KBM-7 (cell line): Measurements from ENCODE around the gene RAB44.

ENCODE experiments used
- DNase-seq: peaks from one replicate; pipeline ENCODE4 v3.0.0-alpha.2; 2015
- in situ Hi-C: fragments of 300-500 bp; cut with MboI; formaldehyde crosslinking; loops from 2 replicates; pipeline ENCODE4 v1.14.3; 2020; ENCODE audit warnings: low sequenced_read_pairs, low pct_unique_long_range_greater_than_20kb, mixed read lengths

The RAB44 gene

DNA sequence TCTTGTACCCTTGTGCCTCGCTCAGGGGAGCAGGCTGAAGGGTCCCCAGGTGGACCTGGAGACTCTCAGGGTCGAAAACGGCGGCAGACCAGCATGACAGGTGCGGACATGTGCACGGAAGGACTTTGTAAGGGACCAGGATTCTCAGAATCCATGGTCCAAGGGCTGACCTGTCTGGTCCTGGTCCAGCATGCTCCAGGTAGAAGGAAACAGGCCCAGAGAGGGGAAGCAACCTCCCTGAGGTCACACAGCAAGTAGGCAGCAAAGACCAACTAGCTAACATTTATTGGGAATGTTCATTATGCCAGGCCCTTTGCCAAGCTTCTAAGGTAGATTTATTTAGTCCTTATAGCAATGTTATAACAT lies 13.2 kb upstream of the RAB44 start:
- DNase-seq, result peak; percentile 58
- in situ Hi-C loops, result loop anchor here (10.0 kb wide), 1 partner anchor 60 kb away; no protein-coding TSS in a partner anchor

GRCh38 chr6:36685166-36685924 lies 12.3 kb upstream of the RAB44 start:
- in situ Hi-C loops, result loop anchor here (10.0 kb wide), 1 partner anchor 61 kb away; no protein-coding TSS in a partner anchor
- DNase-seq, result peak; percentile 72

GRCh38 chr6:36685926-36686667 lies 11.5 kb upstream of the RAB44 start:
- peak; percentile 74 for DNase-seq
- in situ Hi-C loops, result loop anchor here (10.0 kb wide), 1 partner anchor 61 kb away; no protein-coding TSS in a partner anchor

DNA sequence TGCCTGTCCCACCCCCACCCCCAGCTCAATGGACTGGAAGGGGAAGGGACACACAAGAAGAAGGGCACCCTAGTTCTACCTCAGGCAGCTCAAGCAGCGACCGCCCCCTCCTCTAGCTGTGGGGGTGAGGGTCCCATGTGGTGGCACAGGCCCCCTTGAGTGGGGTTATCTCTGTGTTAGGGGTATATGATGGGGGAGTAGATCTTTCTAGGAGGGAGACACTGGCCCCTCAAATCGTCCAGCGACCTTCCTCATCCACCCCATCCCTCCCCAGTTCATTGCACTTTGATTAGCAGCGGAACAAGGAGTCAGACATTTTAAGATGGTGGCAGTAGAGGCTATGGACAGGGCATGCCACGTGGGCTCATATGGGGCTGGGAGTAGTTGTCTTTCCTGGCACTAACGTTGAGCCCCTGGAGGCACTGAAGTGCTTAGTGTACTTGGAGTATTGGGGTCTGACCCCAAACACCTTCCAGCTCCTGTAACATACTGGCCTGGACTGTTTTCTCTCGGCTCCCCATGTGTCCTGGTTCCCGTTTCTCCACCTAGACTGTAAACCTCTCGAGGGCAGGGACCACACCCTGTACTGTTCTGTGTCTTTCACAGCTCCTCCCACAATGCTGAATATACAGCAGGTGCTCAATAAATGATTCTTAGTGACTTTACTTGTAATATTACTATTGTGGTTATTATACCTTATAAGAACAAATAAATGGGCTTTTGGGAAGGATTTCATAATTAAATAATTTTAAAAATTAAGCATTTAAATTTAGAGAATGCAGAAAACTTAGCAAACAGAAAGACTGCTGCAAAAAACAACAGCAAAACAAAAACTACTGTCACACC lies 10.7 kb upstream of the RAB44 start:
- in situ Hi-C loops, result loop anchor here (10.0 kb wide), 1 partner anchor 62 kb away; no protein-coding TSS in a partner anchor

DNA sequence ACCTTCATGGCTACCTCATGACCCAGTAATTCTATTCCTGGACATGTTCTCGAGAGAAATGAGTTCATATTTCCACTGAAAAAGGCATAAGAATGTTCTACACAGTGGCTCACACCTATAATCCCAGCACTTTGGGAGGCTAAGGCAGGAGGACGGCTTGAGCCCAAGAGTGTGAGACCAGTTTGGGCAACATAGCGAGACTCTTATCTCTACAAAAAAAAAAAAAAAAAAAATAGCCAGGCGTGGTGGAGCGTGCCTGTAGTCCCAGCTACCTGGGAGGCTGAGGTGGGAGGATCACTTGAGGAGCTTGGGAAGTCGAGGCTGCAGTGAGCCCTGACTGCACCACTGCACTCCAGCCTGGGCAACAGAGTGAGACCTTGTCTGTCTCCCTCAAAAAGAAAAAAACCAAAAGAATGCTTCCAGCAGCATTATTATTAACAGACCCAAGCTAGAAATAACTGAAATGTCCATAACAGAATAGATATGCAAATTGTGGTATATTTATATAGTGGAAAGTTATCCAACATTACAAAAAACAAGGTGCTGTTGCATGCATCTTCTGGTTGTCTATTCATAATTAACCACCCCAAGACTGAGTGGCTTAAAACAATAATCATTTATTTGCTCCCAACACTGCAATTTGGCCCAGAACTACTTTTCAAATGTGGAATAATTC lies 9.4 kb upstream of the RAB44 start:
- DNase-seq, result peak; percentile 90
- in situ Hi-C loops, result loop anchor here (10.0 kb wide), 1 partner anchor 63 kb away; no protein-coding TSS in a partner anchor

More for the DNA sequence above, 10.7 kb upstream of the RAB44 start:
- DNase-seq, result peak; percentile 68

DNA sequence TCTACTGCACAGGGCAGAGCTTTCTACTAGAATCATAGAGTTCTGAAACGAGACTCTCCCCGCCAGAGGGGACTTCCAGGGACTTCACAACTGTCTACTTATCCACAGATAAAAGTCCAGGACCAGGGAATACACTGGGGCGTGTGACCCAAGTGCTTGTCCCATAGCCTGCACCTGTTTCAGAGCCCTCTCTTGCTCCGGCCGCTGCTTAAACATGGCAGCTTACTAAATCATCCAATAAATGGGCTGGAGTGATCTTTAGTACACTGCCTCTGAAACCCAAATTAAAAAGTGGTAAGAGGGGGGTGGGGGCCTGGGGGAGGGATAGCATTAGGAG lies 8.9 kb upstream of the RAB44 start:
- in situ Hi-C loops, result loop anchor here (10.0 kb wide), 1 partner anchor 64 kb away; no protein-coding TSS in a partner anchor
- no peak for DNase-seq

DNA sequence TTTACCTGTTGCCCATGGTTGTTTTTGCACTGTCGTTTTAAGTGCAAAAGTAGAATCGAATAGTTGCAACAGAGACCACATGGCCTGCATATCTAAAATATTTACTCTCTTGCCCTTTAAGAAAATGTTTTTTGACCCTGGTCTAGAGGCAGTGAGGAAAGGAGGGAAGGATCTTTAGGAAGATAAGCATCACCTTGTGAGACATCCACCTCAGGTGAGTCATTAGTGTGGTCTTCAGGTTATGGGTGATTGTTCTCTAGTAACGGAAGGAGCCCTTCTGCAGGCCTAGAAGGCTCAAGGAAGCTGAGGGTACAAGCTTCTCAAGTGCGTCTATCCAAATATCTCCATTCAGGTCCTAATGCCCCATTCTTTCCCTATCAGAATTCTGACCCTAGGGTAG lies 6.6 kb upstream of the RAB44 start:
- in situ Hi-C loops, result no loop called here
- DNase-seq, result no peak

GRCh38 chr6:36691612-36692011 lies 6.0 kb upstream of the RAB44 start:
- in situ Hi-C loops, result no loop called here
- no peak for DNase-seq

GRCh38 chr6:36692220-36692619 lies 5.4 kb upstream of the RAB44 start:
- DNase-seq, result peak; percentile 88
- in situ Hi-C loops, result no loop called here

DNA sequence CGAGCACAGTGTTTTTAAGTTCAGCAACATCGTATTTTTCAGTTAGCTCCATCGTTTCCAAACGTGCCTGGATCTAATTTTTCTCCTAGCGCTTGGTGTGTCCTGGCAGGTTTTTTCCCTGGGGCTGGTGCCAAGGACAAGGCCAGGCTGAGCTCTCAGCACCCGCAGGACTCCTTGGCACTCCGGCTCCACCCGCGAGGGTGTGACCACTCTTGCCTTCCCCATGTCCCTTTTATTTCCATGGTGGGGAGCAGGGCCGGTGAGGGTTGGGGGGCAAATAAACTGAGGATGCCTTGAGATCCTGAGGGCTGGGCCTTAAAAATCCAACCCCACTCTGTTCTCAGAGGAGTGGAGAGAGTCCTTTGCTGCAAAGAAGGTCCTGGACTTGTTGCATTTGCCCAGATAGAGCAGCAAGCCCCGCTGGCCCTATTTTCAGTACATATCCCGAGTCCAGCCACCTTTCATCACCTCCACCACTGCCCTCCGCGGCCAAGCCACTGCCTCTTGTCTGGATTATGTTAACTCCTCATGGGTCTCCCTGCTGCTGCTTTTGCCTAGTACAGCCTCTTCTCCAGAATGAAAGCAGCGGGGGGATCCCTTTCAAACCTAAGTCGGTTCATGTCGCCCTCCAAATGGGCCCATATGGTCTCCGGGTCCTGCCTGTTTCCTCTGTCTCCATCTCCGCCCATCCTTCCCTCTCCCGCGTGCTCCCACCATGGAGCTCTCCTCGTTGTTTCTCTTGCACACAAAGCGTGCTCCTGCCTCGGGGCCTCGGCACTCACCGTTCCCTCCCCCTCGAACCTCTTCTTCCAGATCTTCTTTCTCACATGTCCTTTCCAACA lies 4.5 kb upstream of the RAB44 start:
- no peak for DNase-seq
- in situ Hi-C loops, result no loop called here

DNA sequence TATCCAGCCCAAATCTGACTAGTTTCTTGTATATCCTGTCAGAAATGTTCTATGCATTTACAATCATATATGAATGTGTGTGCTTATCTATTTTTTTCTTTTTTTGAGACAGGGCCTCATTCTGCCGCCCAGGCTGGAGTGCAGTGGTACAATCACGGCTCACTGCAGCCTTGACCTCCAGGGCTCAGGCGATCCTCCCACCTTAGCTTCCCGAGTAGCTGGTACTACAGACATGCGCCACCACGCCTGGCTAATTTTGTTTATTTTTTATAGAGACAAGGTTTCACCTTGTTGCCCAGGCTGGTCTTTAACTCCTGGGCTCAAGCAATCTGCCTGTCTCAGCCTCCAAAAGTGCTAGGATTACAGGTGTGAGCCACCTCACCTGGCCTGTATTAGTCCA lies 3.0 kb upstream of the RAB44 start:
- in situ Hi-C loops, result no loop called here
- no peak for DNase-seq

- DNase-seq, result no peak
- in situ Hi-C loops, result no loop called here
These were observed 2.2 kb upstream of the RAB44 start for GRCh38 chr6:36695414-36695813.

GRCh38 chr6:36698196-36698595 lies 570 bp downstream of the RAB44 start:
- in situ Hi-C loops, result no loop called here
- no peak for DNase-seq

- DNase-seq, result no peak
- in situ Hi-C loops, result no loop called here
These were observed 1.2 kb downstream of the RAB44 start for GRCh38 chr6:36698871-36699271.

DNA sequence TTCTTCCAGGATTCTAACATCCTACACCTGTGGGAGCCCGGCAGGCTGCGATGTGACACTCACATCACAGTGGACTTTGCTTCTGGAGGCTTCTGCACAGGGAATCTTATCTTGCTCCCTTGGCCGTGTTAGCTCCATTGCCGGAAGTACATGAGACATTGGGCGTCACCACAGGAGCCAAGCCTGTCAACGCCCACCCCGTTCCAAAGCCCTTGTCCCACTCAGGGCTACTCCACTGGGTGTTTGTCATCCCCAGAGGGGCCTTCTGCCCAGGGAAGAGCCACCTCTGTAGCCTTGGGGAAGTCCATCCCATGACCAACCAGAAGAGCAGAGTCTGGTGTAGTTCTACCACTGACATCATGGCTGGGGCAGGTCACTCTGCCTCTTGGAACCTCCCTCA lies 1.7 kb downstream of the RAB44 start:
- in situ Hi-C loops, result no loop called here
- DNase-seq, result no peak

DNA sequence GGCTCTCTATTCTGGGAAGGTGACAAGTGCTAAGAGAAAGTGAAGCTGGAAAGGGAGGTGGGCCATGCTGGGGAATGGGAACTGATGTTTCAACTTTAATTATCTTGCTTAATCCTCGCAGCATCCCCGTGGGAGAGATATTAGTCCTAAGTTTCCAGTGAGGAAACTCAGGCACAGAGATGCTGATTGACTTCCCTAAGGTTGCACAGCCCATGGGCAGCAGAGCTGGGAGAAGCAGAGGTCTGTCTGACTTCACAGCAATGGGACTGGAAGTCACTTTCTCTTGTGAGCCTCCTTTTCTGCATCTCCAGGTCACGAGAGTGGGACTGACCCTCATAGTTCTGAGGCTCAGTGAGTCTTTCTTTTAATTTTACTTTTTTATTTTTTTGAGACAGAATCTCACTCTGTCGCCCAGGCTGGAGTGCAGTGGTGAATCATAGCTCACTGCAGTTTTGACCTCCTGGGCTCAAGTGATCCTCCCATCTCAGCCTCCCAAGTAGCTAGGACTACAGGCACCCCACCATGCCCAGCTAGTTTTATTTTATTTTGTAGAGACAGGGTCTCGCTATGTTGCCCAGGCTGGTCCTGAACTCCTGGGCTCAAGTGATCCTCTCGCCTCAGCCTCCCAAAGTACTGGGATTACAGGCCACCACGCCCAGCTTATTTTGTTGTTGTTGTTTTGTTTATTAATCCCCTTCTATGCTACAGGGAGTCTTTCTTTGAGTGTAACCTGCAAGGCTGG lies 2.6 kb downstream of the RAB44 start:
- DNase-seq, result no peak
- in situ Hi-C loops, result no loop called here

DNA sequence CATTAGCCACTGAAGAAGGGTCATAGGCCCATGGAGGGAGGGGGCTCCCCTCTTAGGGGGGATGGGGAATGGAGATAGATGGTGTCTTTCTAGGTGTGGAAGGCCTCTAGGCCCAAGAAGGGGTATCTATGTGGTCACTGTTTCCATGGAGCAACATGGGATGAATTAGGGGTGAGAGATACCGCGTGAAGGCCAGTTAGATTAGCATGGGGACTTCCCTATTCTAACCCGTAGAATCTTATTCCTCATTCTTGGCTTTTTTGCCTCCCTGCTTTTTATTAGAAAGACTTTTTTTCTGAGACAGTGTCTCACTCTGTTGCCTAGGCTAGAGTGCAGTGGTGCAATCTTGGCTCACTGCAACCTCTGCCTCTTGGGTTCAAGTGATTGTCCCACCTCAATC lies 3.2 kb downstream of the RAB44 start:
- in situ Hi-C loops, result no loop called here
- peak; percentile 35 for DNase-seq
